H1 (cell line): ENCODE data around the gene GTSE1. TPM values are rescaled to one million over a fixed set of nuclear protein-coding genes. Genes with fewer than 3 reads are reported as not detected.

Experiments
- CTCF ChIA-PET: fragments of 300-600 bp; sonication (Branson Sonifier 250); formaldehyde crosslinking; loops from one replicate; lab custom pipeline; 2021; ENCODE audit not compliant: partially characterized antibody; lab: Charles Lee
- POLR2A ChIA-PET: fragments of 300-600 bp; sonication (Branson Sonifier 250); formaldehyde crosslinking; loops from one replicate; lab custom pipeline; 2021; ENCODE audit warnings: inconsistent platforms; ENCODE audit not compliant: partially characterized antibody; lab: Charles Lee
- DNase-seq, 2 experiments: peaks; one replicate each; pipeline versions ENCODE4 v3.0.0 to v3.0.0-alpha.2; 2010 to 2022; ENCODE audit warnings: low spot score in 2 of 2, low read depth in 1 of 2, mixed read lengths in 1 of 2
- FAIRE-seq: peaks from 2 replicates; lab custom pipeline; 2011; peaks lifted over from hg19 to GRCh38; lab: Jason Lieb, UNC
- H2AFZ ChIP-seq: 2 replicates; pipeline ENCODE4 v1.8.1; 2012; ENCODE audit warnings: low read length, inconsistent platforms
- H2AK5ac ChIP-seq: 2 replicates; pipeline ENCODE4 v1.6.1; 2013; ENCODE audit warnings: low read depth, low read length
- H2BK120ac ChIP-seq: replicated peaks from 2 replicates; pipeline ENCODE3; 2013; ENCODE audit warnings: low read depth, low read length, inconsistent platforms
- H2BK12ac ChIP-seq: 2 replicates; pipeline ENCODE4 v1.6.1; 2013; ENCODE audit warnings: low read depth, low read length
- H2BK15ac ChIP-seq: 2 replicates; pipeline ENCODE4 v1.6.1; 2013; ENCODE audit warnings: low read length
- H2BK20ac ChIP-seq: 2 replicates; pipeline ENCODE4 v1.6.1; 2013; ENCODE audit warnings: low read length
- H2BK5ac ChIP-seq: 2 replicates; pipeline ENCODE4 v1.6.1; 2013; ENCODE audit warnings: low read depth, low read length
- H3K14ac ChIP-seq: 2 replicates; pipeline ENCODE4 v1.6.1; 2013; ENCODE audit warnings: inconsistent platforms; ENCODE audit not compliant: insufficient read length
- H3K18ac ChIP-seq: 2 replicates; pipeline ENCODE4 v1.6.1; 2013; ENCODE audit warnings: low read length; ENCODE audit errors: extremely low read depth
- H3K23ac ChIP-seq: 2 replicates; pipeline ENCODE4 v1.6.1; 2013; ENCODE audit warnings: inconsistent platforms; ENCODE audit not compliant: insufficient read length
- H3K23me2 ChIP-seq: 2 replicates; pipeline ENCODE4 v1.6.1; 2013; ENCODE audit warnings: low read depth, low read length
- H3K27ac ChIP-seq: 2 replicates; pipeline ENCODE4 v1.6.1; 2011; ENCODE audit warnings: low read depth, low read length, inconsistent platforms
- H3K27me3 ChIP-seq, 4 experiments: replicated peaks in 1 of 4; 1 replicate in 1 of 4; 2 replicates in 3 of 4; pipeline versions ENCODE4 v1.6.1 to v1.8.1; 2011 to 2013; ENCODE audit warnings: low read length in 3 of 4, mild to moderate bottlenecking in 3 of 4, inconsistent platforms in 2 of 4, mixed read lengths in 2 of 4, moderate library complexity in 1 of 4; ENCODE audit not compliant: control insufficient read depth in 3 of 4, insufficient read depth in 3 of 4; ENCODE audit errors: extremely low read depth in 1 of 4
- H3K36me3 ChIP-seq, 4 experiments: 2 replicates each; pipeline versions ENCODE4 v1.6.1 to v1.8.1; 2011 to 2013; ENCODE audit warnings: mild to moderate bottlenecking in 4 of 4, low read length in 3 of 4, moderate library complexity in 2 of 4, control low read depth in 1 of 4, inconsistent platforms in 1 of 4; ENCODE audit not compliant: insufficient read depth in 4 of 4, control insufficient read depth in 2 of 4
- H3K4ac ChIP-seq: replicated peaks from 2 replicates; pipeline ENCODE3; 2013; ENCODE audit warnings: low read length, low read depth, mixed read lengths, inconsistent platforms; ENCODE audit not compliant: insufficient read length
- H3K4me1 ChIP-seq, 4 experiments: replicated peaks in 1 of 4; 1 replicate in 1 of 4; 2 replicates in 3 of 4; pipeline versions ENCODE4 v1.6.1 to v1.8.1; 2011 to 2013; ENCODE audit warnings: low read length in 3 of 4, inconsistent platforms in 2 of 4, mixed read lengths in 1 of 4; ENCODE audit not compliant: insufficient read depth in 4 of 4, control insufficient read depth in 3 of 4
- H3K4me2 ChIP-seq, 2 experiments: 2 replicates each; pipeline versions ENCODE4 v1.6.1 to v1.8.1; 2011 to 2013; ENCODE audit warnings: low read depth in 2 of 2, low read length in 2 of 2, control low read depth in 1 of 2, inconsistent platforms in 1 of 2, mild to moderate bottlenecking in 1 of 2; ENCODE audit not compliant: insufficient read depth in 1 of 2
- H3K4me3 ChIP-seq, 4 experiments: fragments of 200-600, 300-600 bp in 1 of 4; sonication (generic), shearing (Covaris generic), sonication (Bioruptor Twin) in 1 of 4; 2 replicates each; pipeline versions ENCODE4 v1.5.1 to v1.8.1; 2011 to 2016; ENCODE audit warnings: low read length in 4 of 4, low read depth in 3 of 4, control low read depth in 2 of 4, inconsistent platforms in 2 of 4, mild to moderate bottlenecking in 2 of 4, mixed read lengths in 1 of 4, moderate library complexity in 1 of 4; ENCODE audit not compliant: insufficient read depth in 2 of 4; ENCODE audit errors: extremely low read depth in 1 of 4
- H3K56ac ChIP-seq: replicated peaks from 2 replicates; pipeline ENCODE3; 2013; ENCODE audit warnings: low read depth, mild to moderate bottlenecking, mixed read lengths, low read length, inconsistent platforms; ENCODE audit not compliant: insufficient read length
- H3K79me1 ChIP-seq: 2 replicates; pipeline ENCODE4 v1.6.1; 2013; ENCODE audit warnings: low read depth, low read length, control low read depth
- H3K79me2 ChIP-seq, 2 experiments: 2 replicates each; pipeline versions ENCODE4 v1.6.1 to v1.8.1; 2012 to 2013; ENCODE audit warnings: low read length in 2 of 2, mild to moderate bottlenecking in 2 of 2, inconsistent platforms in 1 of 2; ENCODE audit not compliant: insufficient read depth in 2 of 2, control insufficient read depth in 1 of 2
- H3K9ac ChIP-seq, 4 experiments: replicated peaks in 1 of 4; 1 replicate in 1 of 4; 2 replicates in 3 of 4; pipeline versions ENCODE4 v1.6.1 to v1.8.1; 2011 to 2013; ENCODE audit warnings: low read depth in 3 of 4, low read length in 3 of 4, control low read depth in 2 of 4, mild to moderate bottlenecking in 2 of 4, moderate library complexity in 2 of 4, inconsistent platforms in 1 of 4; ENCODE audit errors: extremely low read depth in 1 of 4
- H3K9me3 ChIP-seq, 2 experiments: 2 replicates each; pipeline versions ENCODE4 v1.6.1 to v1.8.1; 2012 to 2013; ENCODE audit warnings: mild to moderate bottlenecking in 2 of 2, moderate library complexity in 2 of 2, control low read depth in 1 of 2, inconsistent platforms in 1 of 2, low read depth in 1 of 2, low read length in 1 of 2, mixed read lengths in 1 of 2; ENCODE audit not compliant: insufficient read depth in 2 of 2
- H4K20me1 ChIP-seq, 2 experiments: replicated peaks in 1 of 2; 2 replicates each; pipeline versions ENCODE3 to v1.8.1; 2011 to 2013; ENCODE audit warnings: inconsistent platforms in 2 of 2, low read length in 2 of 2, mild to moderate bottlenecking in 1 of 2; ENCODE audit not compliant: insufficient read depth in 2 of 2, control insufficient read depth in 1 of 2
- H4K5ac ChIP-seq: 2 replicates; pipeline ENCODE4 v1.6.1; 2013; ENCODE audit warnings: low read length, low read depth, mixed read lengths, inconsistent platforms; ENCODE audit not compliant: insufficient read length
- H4K8ac ChIP-seq: 2 replicates; pipeline ENCODE4 v1.8.0; 2013; ENCODE audit warnings: mild to moderate bottlenecking, moderate library complexity, low read length, inconsistent platforms; ENCODE audit not compliant: insufficient read depth; ENCODE audit errors: extremely low read depth
- H4K91ac ChIP-seq: replicated peaks from 2 replicates; pipeline ENCODE3; 2013; ENCODE audit warnings: low read length, mixed read lengths, inconsistent platforms; ENCODE audit not compliant: insufficient read length
- WGBS, 2 experiments: shearing (Covaris generic) in 1 of 2; methylation state at CpG; one replicate each; pipeline versions ENCODE4 v1.1.6 to v1.1.7; 2013 to 2015; ENCODE audit warnings: low lambda C conversion rate in 2 of 2, mixed read lengths in 2 of 2, inconsistent platforms in 1 of 2, low coverage in 1 of 2, missing lambda C conversion rate in 1 of 2; ENCODE audit not compliant: insufficient replicate concordance in 2 of 2, insufficient coverage in 1 of 2, insufficient read length in 1 of 2; ENCODE audit errors: extremely low coverage in 1 of 2, missing lambda C conversion rate in 1 of 2; 5-methylcytosine and 5-hydroxymethylcytosine counted together
- polyA plus RNA-seq, 7 experiments: library from polyadenylated mRNA; depleted of rRNA in 3 of 7; stranded (reverse) in 5 of 7; unstranded in 2 of 7; fragments of >200 nt in 5 of 7; fragments of 200-250 nt in 2 of 7; gene quantifications; 1 replicate in 5 of 7; 2 replicates in 1 of 7; 4 replicates in 1 of 7; pipeline versions ENCODE4 v1.2.1 to v1.2.3, GENCODE V29; 2011 to 2013; ENCODE audit warnings: missing spikeins in 2 of 7, mixed read lengths in 2 of 7
- total RNA-seq: library from RNA; stranded (reverse); fragmentation: NEBNext Ultra II Directional; extraction: Animal tissue kit (Norgen Biotek cat#: 25700); gene quantifications from 2 replicates; pipeline ENCODE4 v1.2.1, GENCODE V29; 2021

GTSE1 gene
- total and polyA plus RNA-seq, 2 of the 8 experiments (the other 6 are each of a cell fraction or from before 2014, with no cell fraction given): 17.5 to 38.6 TPM

DNA sequence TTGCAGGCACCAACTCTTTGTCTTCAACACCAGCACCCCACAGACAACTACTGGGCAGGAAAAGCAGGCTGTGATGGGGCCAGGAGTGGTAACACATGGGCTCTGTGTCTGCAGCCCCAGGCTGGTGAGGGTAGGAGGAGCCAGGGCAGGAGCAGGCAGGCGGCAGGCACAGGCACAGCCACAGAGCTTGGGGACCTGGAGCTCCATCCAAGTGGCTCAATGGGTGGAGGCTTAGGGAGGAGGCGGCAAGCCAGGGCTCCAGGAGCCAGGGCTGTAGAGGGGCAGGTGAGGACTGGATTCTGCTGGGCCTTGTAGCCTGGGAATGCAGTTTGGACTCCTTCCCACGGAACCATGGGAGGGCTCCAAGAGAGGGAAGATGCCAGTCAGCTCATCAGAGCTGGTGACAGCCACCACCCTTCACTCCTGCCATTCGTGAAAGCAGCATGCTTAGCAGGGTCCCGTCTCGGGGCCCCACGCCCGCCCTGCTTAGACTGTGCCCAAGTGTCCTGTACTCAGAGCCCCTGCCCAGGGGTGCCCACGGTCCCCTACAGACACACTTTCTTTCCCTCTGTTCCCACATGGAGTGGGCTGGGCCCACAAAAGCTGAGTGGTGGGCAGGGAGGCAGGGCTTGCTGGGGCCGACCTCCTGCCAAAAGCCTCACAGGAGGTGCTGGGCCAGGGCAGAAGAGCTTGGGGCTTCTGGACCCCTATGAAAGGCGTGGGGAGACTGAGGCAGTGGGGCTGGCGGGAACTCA lies 16.4 kb upstream of the GTSE1 start:
- Histone ChIP-seq H2BK20ac (no peak overlapping the region), H3K27me3 (no peaks in the 10 kb centered on the region), H3K56ac (no peak overlapping the region), H3K27ac (no peak overlapping the region), H3K18ac (no peak overlapping the region), H3K4me1 (no peaks in the 10 kb centered on the region), H3K4ac (no peak overlapping the region), H3K4me2 (no peak overlapping the region), H4K20me1 (peaks cover 0 to 3% of the 10 kb centered on the region in 2 experiments), H3K14ac (no peak overlapping the region), H4K8ac (no peak overlapping the region), H3K79me2 (no peaks in the 10 kb centered on the region), H3K36me3 (peaks cover 8 to 17% (median 12%) of the 10 kb centered on the region in 4 experiments; a peak in 7 of 8 replicates), H3K9ac (no peak overlapping the region), H3K79me1 (no peaks in the 10 kb centered on the region), H3K23ac (no peak overlapping the region), H2AFZ (no peak overlapping the region), H2BK120ac (no peak overlapping the region), H4K5ac (no peak overlapping the region), H2BK15ac (no peak overlapping the region), H2BK12ac (no peak overlapping the region), H3K9me3 (no peaks in the 10 kb centered on the region), H3K23me2 (no peaks in the 10 kb centered on the region), H4K91ac (no peak overlapping the region), H2AK5ac (no peak overlapping the region), H2BK5ac (no peak overlapping the region; the same call in 1 of the 2 replicates), H3K4me3 (no peak overlapping the region)
- FAIRE-seq (no peak), DNase-seq (no peak)
- ChIA-PET CTCF (interaction anchor here (1.3 to 2.7 kb wide), 2 partner anchors 11 to 159 kb away, joined by 3 to 11 read pairs; no protein-coding TSS in a partner anchor), POLR2A (interaction anchor here (1.3 to 2.4 kb wide), 3 partner anchors 9 to 12 kb away, joined by 4 to 13 read pairs (median 7); partner anchors contain the start of gene TTC38)
- WGBS, 2 experiments: 93% methylated on average over 12 of the region's 12 CpGs; no CpG with 5 or more reads in 1 of the 2 experiments
